GM12878 (cell line): ENCODE results near the gene TP53RK. TPM values are rescaled to one million over a fixed set of nuclear protein-coding genes. Genes with fewer than 3 reads are reported as not detected.

ENCODE experiments used
- ATAC-seq: fragments of 200-7000 bp; cut with Tn5 transposase; 3 replicates; pipeline ENCODE4 v1.9.1; 2020; ENCODE audit warnings: mild to moderate bottlenecking, moderate library complexity
- BruUV-seq: library from RNA; stranded (reverse); fragments of 400-500 nt; replicated peaks from 2 replicates; lab custom pipeline; 2021; lab: Mats Ljungman, UMichigan
- CTCF ChIA-PET: fragments of 300-600 bp; sonication (Branson Sonifier 250); formaldehyde crosslinking; extraction: SDS; loops from one replicate; lab custom pipeline; 2021; ENCODE audit warnings: inconsistent platforms; lab: Yijun Ruan, JAX
- POLR2A ChIA-PET: fragments of 350-600 bp; formaldehyde crosslinking; extraction: SDS; loops from one replicate; lab custom pipeline; 2021; ENCODE audit warnings: inconsistent platforms; lab: Charles Lee
- RAD21 ChIA-PET: fragments of 300-600 bp; sonication (Branson Sonifier 250); formaldehyde crosslinking; loops from one replicate; lab custom pipeline; 2023; ENCODE audit warnings: antibody characterized with exemption; ENCODE audit not compliant: unreplicated experiment; lab: Charles Lee
- SMC1A ChIA-PET: fragments of 300-600 bp; sonication (Branson Sonifier 250); formaldehyde crosslinking; loops from one replicate; lab custom pipeline; 2023; ENCODE audit not compliant: unreplicated experiment, uncharacterized antibody; lab: Charles Lee
- DNase-seq: peaks from one replicate; pipeline ENCODE4 v3.0.0-alpha.2; 2011; ENCODE audit warnings: low read depth, low spot score
- FAIRE-seq: peaks from 3 replicates; lab custom pipeline; 2011; peaks lifted over from hg19 to GRCh38; lab: Jason Lieb, UNC
- H2AFZ ChIP-seq: 2 replicates; pipeline ENCODE4 v1.6.0; 2011; ENCODE audit warnings: low read depth, low read length, control low read depth; ENCODE audit not compliant: control insufficient read depth
- H3K27ac ChIP-seq: 2 replicates; pipeline ENCODE4 v1.5.1; 2011; ENCODE audit warnings: control low read depth; ENCODE audit not compliant: control insufficient read depth, insufficient read depth
- H3K27me3 ChIP-seq, 2 experiments: replicated peaks in 1 of 2; 2 replicates each; pipeline versions ENCODE4 v1.6.0 to v1.6.1; 2011; ENCODE audit warnings: low read length in 1 of 2; ENCODE audit not compliant: control insufficient read depth in 2 of 2, insufficient read depth in 2 of 2
- H3K36me3 ChIP-seq, 2 experiments: 2 replicates each; pipeline ENCODE4 v1.5.1; 2011; ENCODE audit warnings: low read length in 1 of 2; ENCODE audit not compliant: control insufficient read depth in 2 of 2, insufficient read depth in 2 of 2
- H3K4me1 ChIP-seq: 2 replicates; pipeline ENCODE4 v1.6.1; 2011; ENCODE audit warnings: mild to moderate bottlenecking, low read length, moderate library complexity, mixed read lengths; ENCODE audit not compliant: control insufficient read depth, insufficient read depth
- H3K4me2 ChIP-seq: 2 replicates; pipeline ENCODE4 v1.6.0; 2011; ENCODE audit warnings: control low read depth; ENCODE audit not compliant: control insufficient read depth, insufficient read depth
- H3K4me3 ChIP-seq: fragments of 200-600 bp; sonication (generic); 2 replicates; pipeline ENCODE4 v1.5.1; 2016
- H3K79me2 ChIP-seq: 2 replicates; pipeline ENCODE4 v1.6.0; 2011; ENCODE audit warnings: low read length; ENCODE audit not compliant: control insufficient read depth, insufficient read depth
- H3K9ac ChIP-seq: 2 replicates; pipeline ENCODE4 v1.8.0; 2011; ENCODE audit warnings: low read length, control low read depth, mixed read lengths; ENCODE audit not compliant: control insufficient read depth, insufficient read depth
- H3K9me3 ChIP-seq: replicated peaks from 3 replicates; pipeline ENCODE4 v1.5.1; 2011; ENCODE audit warnings: mild to moderate bottlenecking, low read length; ENCODE audit not compliant: control insufficient read depth, insufficient read depth
- H4K20me1 ChIP-seq: 2 replicates; pipeline ENCODE4 v1.6.0; 2011; ENCODE audit not compliant: control insufficient read depth, insufficient read depth
- BCL3 ChIP-seq: IDR thresholded peaks from 2 replicates; pipeline ENCODE4 v1.6.1; 2011; ENCODE audit warnings: borderline replicate concordance, low read depth, mild to moderate bottlenecking, moderate library complexity, low read length; ENCODE audit not compliant: insufficient read depth, poor library complexity, severe bottlenecking
- CEBPZ ChIP-seq: fragments of 150-350 bp; IDR thresholded peaks from 2 replicates; pipeline ENCODE4 v1.6.1; 2016; ENCODE audit warnings: low read depth, low read length
- IRF4 ChIP-seq: IDR thresholded peaks from 2 replicates; pipeline ENCODE4 v1.6.1; 2011; ENCODE audit warnings: low read depth, low read length
- TCF12 ChIP-seq: IDR thresholded peaks from 2 replicates; pipeline ENCODE4 v1.6.1; 2011; ENCODE audit warnings: low read depth, mild to moderate bottlenecking, low read length
- WGBS: methylation state at CpG from one replicate; pipeline ENCODE4 v1.1.6; 2016; ENCODE audit warnings: low lambda C conversion rate; ENCODE audit not compliant: insufficient replicate concordance, insufficient coverage; ENCODE audit errors: missing lambda C conversion rate; 5-methylcytosine and 5-hydroxymethylcytosine counted together
- in situ Hi-C: fragments of 300-500 bp; cut with MboI; formaldehyde crosslinking; loops from 9 replicates; pipeline ENCODE4 v1.14.3; 2018; ENCODE audit warnings: mixed read lengths
- intact Hi-C: fragments of 100-400 bp; cut with micrococcal nuclease; formaldehyde crosslinking; loops from one replicate; pipeline ENCODE4 v1.14.2; 2022; ENCODE audit not compliant: unreplicated experiment
- polyA plus RNA-seq, 11 experiments: library from polyadenylated mRNA; depleted of rRNA in 4 of 11; unstranded in 6 of 11; stranded (reverse) in 5 of 11; fragments of >200 nt; fragmentation: Nextera tagmentation in 4 of 11; fragmentation: Illumina TruSeq in 1 of 11; extraction: Ambion mirVana in 4 of 11; extraction: Trizol in 1 of 11; gene quantifications; 1 replicate in 1 of 11; 2 replicates in 10 of 11; pipeline versions ENCODE4 v1.2.1 to v1.2.3, GENCODE V29; 2011 to 2016; ENCODE audit warnings: inconsistent platforms in 2 of 11, missing spikeins in 2 of 11, low read depth in 1 of 11
- total RNA-seq, 4 experiments: library from RNA; depleted of rRNA in 3 of 4; stranded (reverse); fragments of >200 nt in 3 of 4; fragmentation: Illumina TruSeq in 1 of 4; extraction: Trizol in 1 of 4; gene quantifications; 2 replicates each; pipeline versions ENCODE4 v1.2.1 to v1.2.3, GENCODE V29; 2013 to 2021

Gene TP53RK
- total and polyA plus RNA-seq, 10 of the 15 experiments (the other 5 are each of a cell fraction or from before 2014, with no cell fraction given): 3.8 to 23.1 (median 16.1) TPM

- Histone ChIP-seq H2AFZ (no peak overlapping the region), H3K36me3 (peaks cover 0 to 11% of the 10 kb centered on the region in 2 experiments; a peak in 1 of 4 replicates), H3K9me3 (no peaks in the 10 kb centered on the region), H4K20me1 (peaks cover 6% of the 10 kb centered on the region; the same call in 1 of the 2 replicates), H3K4me3 (no peak overlapping the region), H3K4me2 (no peak overlapping the region), H3K27ac (no peak overlapping the region), H3K79me2 (peaks cover 30% of the 10 kb centered on the region), H3K27me3 (no peaks in the 10 kb centered on the region), H3K9ac (no peak overlapping the region), H3K4me1 (peaks cover 13% of the 10 kb centered on the region)
- ChIA-PET RAD21 (interaction anchor here (1.7 to 4.0 kb wide), 3 partner anchors 131 to 161 kb away, joined by 4 to 19 read pairs (median 9); no protein-coding TSS in a partner anchor), CTCF (interaction anchor here (1.4 to 11.6 kb wide), 6 partner anchors 11 to 162 kb away, joined by 3 to 114 read pairs (median 8); no protein-coding TSS in a partner anchor), POLR2A (no interaction called here), SMC1A (interaction anchor here (1.2 to 5.3 kb wide), 6 partner anchors 11 to 162 kb away, joined by 3 to 43 read pairs (median 8); partner anchors contain the start of gene OCSTAMP)
- DNase-seq (no peak), FAIRE-seq (no peak), ATAC-seq (no peak)
- 83% methylated on average over 8 of the region's 8 CpGs for WGBS
- intact Hi-C loops (loop anchor here (5.0 kb wide), 1 partner anchor 141 kb away; no protein-coding TSS in a partner anchor), in situ Hi-C loops (loop anchor here (5.0 to 10.0 kb wide), 2 partner anchors 129 to 161 kb away; partner anchors contain the start of gene OCSTAMP)
- BruUV-seq: no TSS peak
- no peak for TF ChIP-seq CEBPZ
- no peak for TF ChIP-seq TCF12
- 0 out of 2 replicates have a peak, but pooled peaks have one; percentile 15 for TF ChIP-seq IRF4
- peak; percentile 13 for TF ChIP-seq BCL3
These were observed 5.6 kb downstream of the TP53RK start for GRCh38 chr20:46683668-46683938.
